CD1c-positive myeloid dendritic cell (primary cell): ENCODE data around the gene KRTAP6-3.

Experiments used
- DNase-seq: peaks from one replicate; pipeline ENCODE4 v3.0.0-alpha.2; 2016; ENCODE audit errors: extremely low spot score

KRTAP6-3 gene, protein sequence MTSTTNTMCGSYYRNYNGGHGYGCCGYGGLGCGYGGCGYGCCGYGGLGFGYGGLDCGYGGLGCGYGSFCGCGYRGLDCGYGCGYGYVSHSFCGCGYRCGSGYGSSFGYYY

DNA sequence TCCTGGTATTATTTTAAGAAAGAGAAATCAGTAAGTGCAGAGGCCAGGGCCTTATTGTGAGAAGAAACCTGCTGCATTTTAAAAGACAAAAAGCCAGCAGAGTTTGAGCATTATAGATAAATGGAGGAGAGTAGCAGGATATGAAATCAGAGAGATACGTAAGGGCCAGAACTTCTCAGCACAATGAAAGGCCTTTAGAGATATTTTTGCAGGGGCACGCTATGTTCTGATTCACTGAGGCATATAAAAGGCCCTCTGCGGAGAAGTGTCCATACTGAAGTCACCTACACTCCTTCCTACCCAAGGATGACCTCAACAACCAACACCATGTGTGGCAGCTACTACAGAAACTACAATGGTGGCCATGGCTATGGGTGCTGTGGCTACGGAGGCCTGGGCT, at the start of gene KRTAP6-3:
Gene KRTAP6-3 (plus strand): TSS at position 301 of the 400 bp plus-strand sequence. CDS start 6 bp downstream, at position 307.
- DNase-seq, result no peak

DNA sequence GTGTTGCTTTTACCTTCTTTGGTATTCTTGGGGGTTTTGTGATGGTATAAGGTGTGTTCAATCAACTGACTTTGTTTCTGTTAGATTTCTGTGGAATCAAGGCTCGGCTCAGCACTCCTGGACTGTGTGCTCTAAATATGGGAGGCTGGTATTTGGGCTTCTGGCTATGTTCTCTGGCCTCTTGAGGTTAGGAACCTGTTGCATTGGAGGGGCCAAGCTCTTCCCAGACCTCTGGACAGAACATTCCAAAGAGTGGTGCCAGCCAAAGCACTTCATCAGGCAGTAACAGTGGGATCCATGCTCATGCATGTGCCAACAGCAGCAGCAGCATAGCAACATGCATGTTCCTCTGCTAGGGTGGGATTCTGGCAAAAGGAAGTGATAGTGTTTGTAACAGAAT, 39.5 kb upstream of the KRTAP6-3 start:
- DNase-seq, result no peak

DNA sequence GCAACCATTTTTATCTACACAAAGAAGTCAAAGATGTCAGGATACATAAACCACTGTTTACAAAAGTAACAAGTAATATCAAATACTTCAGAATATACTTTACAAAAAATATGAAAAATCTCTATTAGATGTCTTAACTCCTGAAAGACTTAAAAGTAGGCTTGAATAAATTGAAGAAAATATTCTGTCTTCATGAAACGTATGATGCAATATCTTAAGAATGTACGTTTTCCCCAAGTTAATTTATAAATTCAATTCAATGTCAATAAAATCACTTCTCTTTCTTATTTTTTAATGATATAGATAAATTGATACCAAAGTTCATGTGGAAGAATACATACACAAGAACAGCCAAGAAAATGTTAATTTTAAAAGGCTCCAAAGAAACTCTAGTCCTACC, 37.1 kb upstream of the KRTAP6-3 start:
- no peak for DNase-seq

DNA sequence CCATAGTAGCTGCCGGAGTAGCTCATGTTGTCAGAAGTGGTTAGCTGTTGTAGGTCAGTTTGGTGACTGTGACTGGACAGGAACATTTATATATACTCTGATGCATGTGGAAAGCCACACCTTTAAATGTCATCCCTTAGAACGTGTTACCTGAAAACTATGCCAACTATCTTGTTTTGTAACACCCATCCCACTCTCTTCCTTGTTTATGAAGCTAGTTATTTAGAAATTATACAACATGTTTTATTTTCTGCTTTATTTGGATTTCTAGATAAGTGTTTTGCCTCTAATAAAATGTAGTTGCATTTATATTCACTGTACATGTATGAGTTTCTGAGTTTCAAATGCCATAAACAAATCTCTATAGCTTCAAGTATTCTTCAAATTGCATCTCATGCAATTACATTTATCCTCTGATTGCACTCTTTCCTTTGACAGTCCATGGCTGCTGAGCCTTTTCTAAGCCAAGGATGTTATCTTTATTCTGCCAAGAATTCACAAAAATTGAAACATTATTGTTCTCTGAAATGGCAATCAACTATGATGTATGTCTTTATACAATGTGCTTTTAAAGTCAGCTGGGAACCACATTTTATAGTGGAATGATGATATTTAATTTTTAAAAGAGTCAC, 30.9 kb upstream of the KRTAP6-3 start, which contains the start of gene KRTAP19-7:
Gene KRTAP19-7 (minus strand): TSS at position 51 of the 632 bp plus-strand sequence. CDS start 25 bp downstream, at position 26.
- no peak for DNase-seq

DNA sequence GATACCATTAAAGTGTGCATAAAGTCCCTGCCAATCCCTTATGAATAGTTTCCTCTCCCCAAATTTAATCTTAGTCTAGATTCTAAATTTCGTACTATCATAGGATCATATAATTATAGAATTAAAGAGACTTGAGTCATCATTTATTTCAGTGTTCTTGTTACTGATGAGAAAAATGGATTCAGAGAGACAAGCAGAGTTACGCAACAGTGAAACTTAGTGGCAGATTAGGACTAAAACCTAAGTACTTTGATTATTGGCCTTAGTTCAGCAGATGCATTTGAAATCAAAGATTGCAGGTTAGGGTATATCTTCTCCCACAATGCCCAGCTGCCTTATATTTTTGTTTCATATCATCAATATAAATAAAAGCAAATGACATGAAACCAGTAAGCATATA, 30.3 kb upstream of the KRTAP6-3 start:
- no peak for DNase-seq

DNA sequence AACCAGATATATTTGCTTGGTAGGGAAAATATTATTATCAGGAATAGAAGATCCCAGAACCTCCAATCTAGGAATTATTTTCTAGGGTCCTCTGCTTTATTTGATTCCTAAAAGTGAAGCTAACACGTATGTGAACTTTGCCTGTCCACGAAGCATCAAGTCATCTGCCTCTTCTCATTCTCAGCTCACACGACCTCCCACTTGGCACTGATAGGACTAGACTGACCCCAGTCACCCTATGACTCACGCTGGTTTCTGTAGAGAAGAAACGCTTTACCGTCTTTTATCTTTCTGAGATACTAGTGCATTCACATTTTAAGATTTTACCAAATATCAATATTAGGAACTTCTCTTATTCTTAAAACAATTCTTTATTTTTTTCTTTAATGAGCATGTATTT, 29.2 kb upstream of the KRTAP6-3 start:
- DNase-seq, result no peak

DNA sequence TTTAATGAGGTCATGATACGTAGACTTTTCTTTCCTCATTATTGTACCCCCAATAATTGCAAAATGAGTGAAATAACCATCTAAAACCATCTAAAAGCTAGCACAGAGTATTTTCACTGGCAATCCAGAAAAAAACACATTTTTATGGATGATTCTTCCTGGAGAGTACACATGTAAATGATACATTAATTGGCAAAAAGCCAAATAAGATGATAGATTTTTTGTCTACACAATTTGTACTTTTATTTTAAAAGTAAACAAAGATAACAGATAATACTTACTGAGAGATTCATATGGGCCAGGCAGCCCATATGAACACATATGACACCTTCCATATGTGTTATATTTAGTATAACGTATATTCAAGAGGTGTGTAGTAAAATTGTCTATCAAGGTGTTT, 28.6 kb upstream of the KRTAP6-3 start:
- no peak for DNase-seq

DNA sequence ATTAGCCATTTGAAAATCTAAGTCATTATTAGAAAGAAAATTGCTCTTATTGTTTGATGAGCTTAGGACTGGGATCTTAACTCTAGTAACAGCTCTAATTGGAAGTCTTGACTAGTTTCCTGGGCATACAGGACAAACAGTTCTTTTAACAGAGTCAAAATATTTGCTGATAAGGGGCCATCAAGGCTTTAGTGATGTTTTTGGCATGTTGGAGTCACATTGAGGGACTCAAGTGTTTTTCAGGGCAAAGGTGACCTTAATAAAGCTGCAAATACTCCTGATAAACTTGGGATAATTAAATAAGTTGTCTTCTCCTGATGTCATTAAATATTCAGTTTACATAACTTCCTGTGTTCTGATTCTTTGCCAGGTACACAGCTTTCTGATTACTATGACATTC, 24.6 kb upstream of the KRTAP6-3 start:
- no peak for DNase-seq

DNA sequence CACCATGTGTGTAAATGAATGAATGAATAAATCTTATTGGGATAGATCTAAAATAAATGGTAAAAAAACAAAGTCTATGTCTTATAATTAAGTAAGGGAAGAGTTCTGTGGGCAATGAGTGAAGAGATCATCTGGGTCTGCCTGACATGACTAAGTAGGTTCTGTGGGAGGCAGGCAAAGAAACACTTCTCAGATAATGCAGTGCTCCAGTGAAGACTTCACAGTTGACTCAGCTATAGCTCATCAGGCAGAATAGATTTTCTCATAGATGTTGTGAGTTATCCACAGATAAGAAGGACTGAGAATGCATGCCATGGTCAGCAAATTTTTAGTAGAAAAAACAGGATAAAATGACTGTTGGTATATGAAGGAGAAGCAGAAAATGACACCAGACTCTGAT, 14.5 kb upstream of the KRTAP6-3 start:
- DNase-seq, result no peak

DNA sequence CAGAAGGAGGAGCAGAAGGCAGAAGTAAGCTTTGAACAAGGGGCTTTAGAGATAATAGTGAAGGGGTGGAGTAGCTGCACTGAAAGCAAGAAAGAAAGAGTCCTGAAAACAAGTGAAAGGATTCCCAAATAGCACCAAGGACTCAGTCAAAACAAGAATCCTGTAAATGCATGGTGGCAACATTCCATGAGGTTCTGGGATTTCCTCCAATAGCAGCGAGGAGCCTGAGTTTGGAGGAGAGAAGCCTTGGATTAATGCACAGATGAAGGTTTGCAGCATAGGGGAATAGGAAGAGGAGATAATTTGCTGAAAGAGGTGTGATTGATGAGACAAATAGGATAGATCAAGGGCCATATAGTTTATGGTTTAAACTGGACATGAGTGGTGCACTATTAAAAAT, 12.9 kb upstream of the KRTAP6-3 start:
- no peak for DNase-seq

DNA sequence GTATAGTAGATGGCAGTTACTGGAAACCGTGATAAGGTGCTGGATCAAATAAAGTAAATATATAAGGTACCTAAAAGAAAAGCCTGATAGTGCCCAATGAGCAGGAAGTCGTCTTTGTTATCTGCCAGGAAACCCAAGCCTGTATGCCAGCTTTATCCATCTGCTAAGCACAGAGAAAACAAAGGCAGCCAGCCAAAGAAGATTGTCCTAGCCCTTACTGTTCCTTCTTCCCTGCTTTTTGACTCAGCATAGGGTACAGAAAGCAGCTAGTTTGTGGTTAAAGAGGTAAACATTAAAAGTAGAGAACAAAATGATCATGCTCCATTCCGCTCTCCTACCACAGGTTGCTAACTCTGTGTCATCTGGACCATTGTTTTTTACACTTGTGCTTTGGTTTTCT, 12.1 kb upstream of the KRTAP6-3 start:
- DNase-seq, result no peak

DNA sequence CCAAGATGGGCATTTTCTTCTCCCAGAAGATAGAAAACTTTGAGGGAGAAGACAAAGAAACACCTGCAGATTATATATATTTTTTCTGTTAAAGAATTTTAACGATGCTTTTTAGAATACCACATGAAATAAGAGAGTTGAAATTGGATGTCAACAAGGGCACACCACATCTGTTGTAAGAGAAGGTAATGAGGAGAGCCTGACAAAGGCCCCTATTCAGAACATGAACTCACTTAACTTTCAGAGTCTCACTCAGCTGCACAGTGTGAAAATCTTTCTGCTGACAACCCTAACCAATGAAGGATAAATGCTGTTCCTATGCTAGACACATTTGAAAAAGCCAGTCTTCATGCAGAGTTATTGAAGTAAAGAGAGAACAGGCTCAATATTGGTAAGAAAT, 9.4 kb upstream of the KRTAP6-3 start:
- no peak for DNase-seq

DNA sequence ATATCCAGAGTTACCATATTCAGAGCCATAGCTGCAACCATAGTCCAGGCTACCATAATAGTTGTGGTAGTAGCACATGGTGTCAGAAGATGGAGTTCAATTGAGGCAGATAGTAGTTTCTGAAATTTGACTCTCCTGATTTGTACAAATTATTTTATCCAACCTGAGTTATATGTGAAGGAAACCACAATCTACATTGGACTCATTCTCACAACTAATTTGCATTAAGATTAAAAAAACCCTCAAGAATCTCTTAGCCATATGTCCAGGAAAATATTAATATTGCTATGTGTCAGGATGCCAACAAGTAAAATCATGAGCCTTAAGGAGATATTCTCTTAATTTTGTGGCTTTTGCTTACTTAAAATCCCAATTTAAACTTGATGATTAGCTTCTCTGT, 1.9 kb upstream of the KRTAP6-3 start, which contains the start of gene KRTAP22-2:
Gene KRTAP22-2 (minus strand): TSS at position 101 of the 400 bp plus-strand sequence.
- no peak for DNase-seq

DNA sequence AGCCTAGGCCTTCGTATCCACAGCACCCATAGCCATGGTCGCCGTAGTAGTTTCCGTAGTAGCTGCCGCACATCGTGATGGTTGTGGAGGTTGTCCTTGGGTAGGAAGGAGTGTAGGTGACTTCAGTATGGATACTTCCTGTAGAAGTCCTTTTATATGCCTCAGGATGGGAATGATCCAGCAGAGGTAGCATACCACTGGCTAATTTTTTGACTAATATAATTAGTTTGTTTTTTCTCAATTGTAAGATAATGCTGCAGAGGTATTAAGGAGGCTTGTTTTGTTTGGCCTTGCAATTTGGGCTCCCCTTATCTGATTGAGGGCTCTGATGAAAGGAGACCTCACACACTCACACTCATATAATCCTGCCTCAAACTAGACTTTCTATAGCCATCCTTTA, 6.6 kb downstream of the KRTAP6-3 start, which contains the start of gene KRTAP6-2:
Gene KRTAP6-2 (minus strand): TSS at position 101 of the 400 bp plus-strand sequence. CDS start 28 bp downstream, at position 73.
- no peak for DNase-seq

DNA sequence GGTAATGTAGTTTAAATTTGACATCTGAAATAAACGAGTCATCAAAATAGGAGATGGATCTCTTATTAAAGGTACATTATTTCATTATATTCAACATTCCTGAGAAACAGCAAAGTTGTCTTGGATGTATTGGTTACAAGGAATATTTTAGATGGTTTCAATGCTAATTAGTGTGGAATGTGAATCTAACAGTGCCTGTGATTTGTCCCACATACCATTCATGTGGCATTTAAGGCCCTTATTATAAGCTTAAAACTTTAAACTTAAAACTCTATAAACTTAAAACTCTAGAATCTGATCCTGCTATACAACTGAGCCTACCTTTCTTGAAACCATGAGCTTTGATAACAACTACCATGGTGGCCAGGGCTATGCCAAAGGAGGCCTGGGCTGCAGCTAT, 8.5 kb downstream of the KRTAP6-3 start, which contains the start of gene KRTAP22-1:
Gene KRTAP22-1 (plus strand): TSS at position 301 of the 400 bp plus-strand sequence.
- no peak for DNase-seq

DNA sequence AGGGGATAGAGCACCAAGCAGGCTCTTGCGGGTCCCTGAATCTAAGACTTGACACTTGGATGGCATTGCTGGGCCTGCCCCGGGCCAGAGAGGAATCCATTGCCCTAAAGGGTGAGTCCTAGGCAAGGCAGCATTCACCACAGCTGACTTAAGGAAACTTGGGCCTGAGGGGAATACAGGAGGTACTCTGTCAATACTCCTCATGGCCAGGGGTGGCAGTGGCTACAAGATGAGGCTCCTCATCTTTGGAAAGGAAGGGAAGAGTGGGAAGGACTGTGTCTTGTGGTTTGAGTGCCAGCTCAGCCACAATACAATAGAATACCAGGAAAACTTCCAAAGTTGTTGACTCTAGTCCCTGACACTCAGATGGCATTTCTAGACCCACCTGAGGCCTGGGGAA, 13.7 kb downstream of the KRTAP6-3 start:
- no peak for DNase-seq

DNA sequence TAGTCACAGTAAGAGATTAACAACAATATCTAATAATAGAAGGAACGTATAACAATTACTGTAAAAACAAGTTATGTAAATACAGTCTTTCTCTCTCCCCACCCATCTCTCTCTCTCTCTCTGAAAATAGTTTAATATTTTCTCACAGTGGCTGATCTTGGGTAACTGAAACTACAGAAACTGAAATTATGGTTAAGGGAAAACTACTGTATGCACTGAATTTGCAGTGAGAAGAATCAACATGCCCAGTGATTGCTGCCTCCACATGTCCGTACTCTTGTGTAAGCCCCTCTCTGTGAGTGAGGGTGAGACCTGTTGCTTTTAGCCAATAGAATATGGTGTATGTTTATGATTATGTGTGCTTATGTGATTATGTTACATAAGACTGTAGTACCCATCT, 19.9 kb downstream of the KRTAP6-3 start:
- DNase-seq, result no peak

DNA sequence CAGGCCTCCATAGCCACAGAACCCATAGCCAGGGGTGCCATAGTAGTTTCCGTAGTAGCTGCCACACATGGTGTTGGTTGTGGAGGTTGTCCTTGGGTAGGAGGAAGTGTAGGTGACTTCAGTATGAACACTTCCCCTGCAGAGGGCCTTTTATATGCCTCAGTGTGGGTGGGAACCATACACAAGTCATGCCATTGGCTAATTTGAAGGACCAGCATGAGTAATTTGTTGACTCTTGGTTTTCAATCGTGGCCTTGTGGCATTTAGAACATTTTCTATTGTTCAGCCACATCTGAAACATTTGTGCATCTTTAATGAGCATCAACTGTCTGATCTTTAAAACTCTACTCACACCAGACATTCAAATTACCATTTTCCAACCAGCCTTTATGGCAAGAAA, 21.6 kb downstream of the KRTAP6-3 start, which contains the start of gene KRTAP6-1:
Gene KRTAP6-1 (minus strand): TSS at position 95 of the 400 bp plus-strand sequence. CDS start 26 bp downstream, at position 69.
- no peak for DNase-seq

DNA sequence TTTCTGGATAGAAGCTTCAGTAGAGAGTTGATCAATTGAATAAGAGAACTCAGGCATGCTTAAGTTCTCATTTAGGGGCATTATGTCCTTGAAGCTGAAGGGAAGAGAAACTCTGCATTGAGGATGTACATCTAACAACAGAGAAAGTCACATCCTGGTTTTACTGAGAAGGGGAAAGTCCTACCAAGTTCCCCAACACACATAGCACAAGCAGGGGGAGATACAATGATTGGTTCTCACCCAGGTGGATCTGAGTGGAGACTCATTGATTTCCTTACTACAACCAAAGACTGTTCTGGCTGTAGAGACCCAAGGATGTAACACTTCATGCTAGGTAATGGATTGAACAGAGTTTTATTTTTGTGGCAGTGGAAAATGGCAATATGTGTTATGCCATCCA, 23.0 kb downstream of the KRTAP6-3 start:
- no peak for DNase-seq

DNA sequence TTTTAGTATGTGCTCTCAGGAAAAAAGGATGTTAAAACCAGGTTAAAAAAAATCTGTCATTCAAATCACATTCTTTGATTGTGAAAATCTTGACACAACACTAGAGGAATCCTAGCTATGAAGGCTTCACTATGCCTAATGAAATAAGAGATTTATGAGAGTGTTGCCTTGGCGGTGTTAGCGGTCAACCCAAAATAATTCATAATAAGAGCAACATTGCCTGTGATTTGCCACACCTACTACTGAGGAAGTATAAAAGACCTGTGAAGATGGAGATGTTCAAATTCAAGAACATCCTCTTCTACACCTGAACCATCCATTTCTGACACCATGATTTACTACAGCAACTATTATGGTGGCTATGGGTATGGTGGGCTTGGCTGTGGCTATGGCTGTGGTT, 23.9 kb downstream of the KRTAP6-3 start, which contains the start of gene KRTAP20-1:
Gene KRTAP20-1 (plus strand): TSS at position 301 of the 400 bp plus-strand sequence. CDS start 30 bp downstream, at position 331.
- DNase-seq, result no peak

DNA sequence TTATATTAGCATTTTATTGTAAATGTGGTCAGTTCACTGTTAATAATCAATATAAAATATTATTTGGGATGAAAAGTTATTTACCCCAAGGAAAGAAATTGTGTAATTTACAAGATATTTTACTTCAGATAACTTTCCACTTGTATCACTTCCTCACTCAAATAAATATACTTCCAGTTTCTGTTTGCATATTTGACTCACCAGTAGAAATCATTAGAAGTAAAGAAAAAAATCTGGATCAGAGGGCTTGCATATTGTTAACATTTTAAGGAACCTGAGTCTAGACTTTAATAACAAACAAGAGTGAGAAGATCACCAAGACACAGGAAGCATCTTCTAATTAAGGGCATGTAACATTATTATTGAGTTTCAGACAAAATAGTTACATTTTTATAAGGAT, 27.8 kb downstream of the KRTAP6-3 start:
- no peak for DNase-seq

DNA sequence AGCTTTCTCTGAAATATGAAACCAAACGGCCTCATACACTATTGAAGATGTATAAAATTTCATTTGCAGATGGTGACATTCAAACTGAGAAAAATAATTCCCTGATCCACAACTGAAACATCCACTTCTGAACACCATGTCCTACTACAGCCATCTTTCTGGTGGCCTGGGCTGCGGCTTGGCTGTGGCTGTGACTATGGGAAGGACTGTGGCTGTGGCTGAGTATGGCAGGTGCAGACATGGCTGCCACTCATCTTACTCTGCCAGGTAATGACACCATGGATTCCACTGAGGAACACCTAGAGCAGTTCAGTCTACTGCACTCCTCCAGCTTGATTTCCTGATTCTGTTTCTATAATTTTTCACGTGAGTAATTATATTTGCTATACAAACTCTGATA, 28.3 kb downstream of the KRTAP6-3 start, which contains the start of gene KRTAP20-4:
Gene KRTAP20-4 (plus strand): TSS at position 106 of the 400 bp plus-strand sequence.
- DNase-seq, result no peak

DNA sequence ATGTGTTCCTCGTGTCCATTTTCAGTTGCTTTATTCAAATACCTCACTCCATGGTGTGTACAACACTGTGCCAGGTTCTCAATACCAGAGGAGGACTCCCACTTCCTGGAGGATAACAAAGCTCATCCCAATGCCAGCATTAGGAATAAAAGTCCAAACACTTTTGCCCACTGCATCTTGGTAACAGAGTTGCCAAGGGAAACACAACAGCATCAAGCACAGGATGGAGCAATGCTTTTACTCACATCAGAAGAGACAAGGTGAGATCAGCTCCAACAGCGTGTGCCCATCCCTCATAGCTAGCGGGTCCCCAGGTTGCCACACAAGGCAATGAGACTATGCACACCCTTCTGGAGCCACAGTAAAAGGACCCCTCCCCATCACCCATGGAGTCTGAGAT, 31.1 kb downstream of the KRTAP6-3 start:
- DNase-seq, result no peak
